Mesenchymal stem cell (in vitro differentiated cells and primary cell): ENCODE results near the gene ZFHX3.

ENCODE experiments used
- DNase-seq: peaks from one replicate; pipeline ENCODE4 v3.0.0-alpha.2; 2013
- H2AFZ ChIP-seq: one replicate; pipeline ENCODE4 v1.6.1; 2013; ENCODE audit warnings: low read depth, mild to moderate bottlenecking, control low read depth, inconsistent platforms, low read length, moderate library complexity
- H2AK5ac ChIP-seq: 2 replicates; pipeline ENCODE4 v1.6.1; 2013; ENCODE audit warnings: low read length, moderate library complexity, mild to moderate bottlenecking, inconsistent platforms; ENCODE audit not compliant: severe bottlenecking
- H2BK120ac ChIP-seq: one replicate; pipeline ENCODE4 v1.6.1; 2013; ENCODE audit warnings: low read depth, mild to moderate bottlenecking, inconsistent platforms, low read length, moderate library complexity
- H2BK12ac ChIP-seq, 2 experiments: one replicate each; pipeline ENCODE4 v1.6.1; 2013; ENCODE audit warnings: inconsistent platforms in 2 of 2, low read length in 2 of 2, mild to moderate bottlenecking in 2 of 2, moderate library complexity in 2 of 2, control low read depth in 1 of 2
- H2BK15ac ChIP-seq: one replicate; pipeline ENCODE4 v1.6.1; 2013; ENCODE audit warnings: mild to moderate bottlenecking, low read depth, inconsistent platforms; ENCODE audit not compliant: poor library complexity, severe bottlenecking
- H2BK5ac ChIP-seq: 2 replicates; pipeline ENCODE4 v1.6.1; 2013; ENCODE audit warnings: low read depth, mild to moderate bottlenecking, low read length, control low read depth, inconsistent platforms; ENCODE audit not compliant: poor library complexity, severe bottlenecking
- H3K14ac ChIP-seq, 2 experiments: one replicate each; pipeline ENCODE4 v1.6.1; 2013; ENCODE audit warnings: inconsistent platforms in 2 of 2, low read length in 2 of 2, control low read depth in 1 of 2, mild to moderate bottlenecking in 1 of 2, moderate library complexity in 1 of 2
- H3K18ac ChIP-seq, 2 experiments: one replicate each; pipeline ENCODE4 v1.6.1; 2013; ENCODE audit warnings: inconsistent platforms in 2 of 2, low read length in 2 of 2, control low read depth in 1 of 2, low read depth in 1 of 2, mild to moderate bottlenecking in 1 of 2
- H3K23ac ChIP-seq, 2 experiments: one replicate each; pipeline ENCODE4 v1.6.1; 2013; ENCODE audit warnings: inconsistent platforms in 2 of 2, low read length in 2 of 2, mild to moderate bottlenecking in 2 of 2, moderate library complexity in 2 of 2, control low read depth in 1 of 2
- H3K27ac ChIP-seq: 2 replicates; pipeline ENCODE4 v1.5.1; 2013; ENCODE audit warnings: mild to moderate bottlenecking, moderate library complexity, low read length, control low read depth, inconsistent platforms; ENCODE audit not compliant: poor library complexity, severe bottlenecking
- H3K27me3 ChIP-seq, 2 experiments: 2 replicates each; pipeline versions ENCODE4 v1.6.1 to v1.7.0; 2013; ENCODE audit warnings: low read length in 2 of 2, mild to moderate bottlenecking in 2 of 2, moderate library complexity in 2 of 2, control low read depth in 1 of 2, inconsistent platforms in 1 of 2; ENCODE audit not compliant: control insufficient read depth in 1 of 2, insufficient read depth in 1 of 2
- H3K36me3 ChIP-seq, 2 experiments: 2 replicates each; pipeline versions ENCODE4 v1.6.1 to v1.7.0; 2013; ENCODE audit warnings: low read length in 2 of 2, control low read depth in 1 of 2, inconsistent platforms in 1 of 2, low read depth in 1 of 2, mild to moderate bottlenecking in 1 of 2; ENCODE audit not compliant: insufficient read depth in 2 of 2, control insufficient read depth in 1 of 2
- H3K4ac ChIP-seq, 2 experiments: one replicate each; pipeline ENCODE4 v1.6.1; 2013; ENCODE audit warnings: inconsistent platforms in 2 of 2, low read length in 2 of 2, mild to moderate bottlenecking in 2 of 2, moderate library complexity in 2 of 2, control low read depth in 1 of 2, low read depth in 1 of 2
- H3K4me1 ChIP-seq: 2 replicates; pipeline ENCODE4 v1.6.1; 2013; ENCODE audit warnings: low read depth, low read length, control low read depth; ENCODE audit not compliant: control insufficient read depth, insufficient read depth
- H3K4me2 ChIP-seq: 2 replicates; pipeline ENCODE4 v1.6.1; 2013; ENCODE audit warnings: low read length, mild to moderate bottlenecking, inconsistent platforms; ENCODE audit not compliant: poor library complexity, severe bottlenecking
- H3K4me3 ChIP-seq, 2 experiments: 2 replicates each; pipeline versions ENCODE4 v1.5.1 to v1.7.0; 2013; ENCODE audit warnings: low read length in 2 of 2, mild to moderate bottlenecking in 2 of 2, control low read depth in 1 of 2, low read depth in 1 of 2; ENCODE audit not compliant: insufficient read depth in 1 of 2
- H3K79me1 ChIP-seq: replicated peaks from 2 replicates; pipeline ENCODE4 v1.6.1; 2013; ENCODE audit warnings: mild to moderate bottlenecking, control low read depth, low read length, inconsistent platforms; ENCODE audit not compliant: poor library complexity, severe bottlenecking
- H3K9ac ChIP-seq: 2 replicates; pipeline ENCODE4 v1.7.0; 2013; ENCODE audit warnings: mild to moderate bottlenecking, low read length, moderate library complexity
- H3K9me3 ChIP-seq: 2 replicates; pipeline ENCODE4 v1.7.0; 2013; ENCODE audit warnings: mild to moderate bottlenecking, low read length; ENCODE audit not compliant: control insufficient read depth
- H4K8ac ChIP-seq: one replicate; pipeline ENCODE4 v1.6.1; 2013; ENCODE audit warnings: inconsistent platforms, mild to moderate bottlenecking, low read length, moderate library complexity
- H4K91ac ChIP-seq: one replicate; pipeline ENCODE4 v1.6.1; 2013; ENCODE audit warnings: mild to moderate bottlenecking, low read length, inconsistent platforms
- WGBS: methylation state at CpG from one replicate; pipeline ENCODE4 v1.1.7; 2013; ENCODE audit warnings: mixed read lengths; 5-methylcytosine and 5-hydroxymethylcytosine counted together

ZFHX3 gene

DNA sequence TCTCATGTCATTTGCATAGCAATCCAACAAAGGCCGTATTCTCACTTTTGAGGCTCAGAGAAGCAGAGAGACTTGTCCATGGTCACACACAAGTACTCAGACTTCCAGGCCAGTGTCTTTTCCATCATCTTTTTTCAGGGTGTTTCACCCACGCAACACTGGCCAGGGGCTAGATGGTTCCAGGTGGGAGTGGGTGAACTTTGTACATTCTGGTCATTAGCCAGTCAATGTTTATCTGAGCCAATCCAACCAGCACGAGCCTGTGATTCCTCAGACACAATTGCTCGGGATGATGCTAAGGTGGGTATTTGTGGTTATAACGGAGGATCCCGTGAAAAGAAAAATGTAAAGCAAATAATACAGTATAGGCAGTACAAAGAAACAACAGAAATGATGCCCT lies 56.3 kb downstream of the ZFHX3 start:
- H2BK5ac ChIP-seq, result no peak overlapping the region
- no peak overlapping the region for H3K9ac ChIP-seq
- H3K4ac ChIP-seq, result peak overlapping the region in 1 of 2 experiments; percentile 47
- no peaks in the 10 kb centered on the region for H3K27me3 ChIP-seq
- no peak overlapping the region for H3K18ac ChIP-seq
- H2AK5ac ChIP-seq, result no peak overlapping the region
- no peak for DNase-seq
- H3K23ac ChIP-seq, result no peak overlapping the region
- H3K4me1 ChIP-seq, result peaks cover 8% of the 10 kb centered on the region
- H2BK15ac ChIP-seq, result no peak overlapping the region
- no peak overlapping the region for H4K91ac ChIP-seq
- WGBS, result 96% methylated on average over 6 of the region's 6 CpGs
- H2AFZ ChIP-seq, result no peak overlapping the region
- H4K8ac ChIP-seq, result no peak overlapping the region
- H3K14ac ChIP-seq, result no peak overlapping the region
- H3K36me3 ChIP-seq, result no peaks in the 10 kb centered on the region
- H3K79me1 ChIP-seq, result peaks cover 42% of the 10 kb centered on the region
- H2BK120ac ChIP-seq, result no peak overlapping the region
- H3K9me3 ChIP-seq, result no peaks in the 10 kb centered on the region
- H3K4me3 ChIP-seq, result no peak overlapping the region
- no peak overlapping the region for H3K4me2 ChIP-seq
- H2BK12ac ChIP-seq, result no peak overlapping the region
- H3K27ac ChIP-seq, result no peak overlapping the region

DNA sequence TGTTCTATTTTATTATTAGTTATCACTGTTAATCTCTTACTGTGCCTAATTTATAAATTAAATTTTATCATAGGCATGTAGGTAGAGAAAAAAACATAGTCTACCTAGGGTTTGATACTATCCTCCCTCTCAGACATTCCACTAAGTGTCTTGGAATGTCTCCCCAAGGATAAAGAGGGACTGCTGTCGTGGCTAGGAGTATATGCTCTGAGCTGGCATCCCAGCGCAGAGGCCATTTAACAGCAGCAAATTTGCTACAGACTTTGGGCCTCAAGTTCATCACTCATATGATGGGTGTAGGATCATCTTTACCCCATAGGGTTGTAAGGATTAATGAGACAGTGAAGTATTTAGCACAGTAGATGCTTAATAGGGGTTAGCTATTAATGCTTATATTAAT lies 56.7 kb downstream of the ZFHX3 start:
- Histone ChIP-seq H3K4me2 (no peak overlapping the region), H3K9ac (no peak overlapping the region), H3K4me1 (peaks cover 8% of the 10 kb centered on the region), H3K23ac (no peak overlapping the region), H2BK15ac (no peak overlapping the region), H3K14ac (no peak overlapping the region), H3K18ac (no peak overlapping the region), H4K91ac (no peak overlapping the region), H2BK5ac (no peak overlapping the region), H2AK5ac (no peak overlapping the region), H2BK12ac (no peak overlapping the region), H3K4me3 (no peak overlapping the region), H3K27me3 (no peaks in the 10 kb centered on the region), H3K9me3 (no peaks in the 10 kb centered on the region), H3K36me3 (no peaks in the 10 kb centered on the region), H4K8ac (no peak overlapping the region), H2BK120ac (no peak overlapping the region), H2AFZ (no peak overlapping the region), H3K27ac (no peak overlapping the region), H3K4ac (no peak overlapping the region), H3K79me1 (peaks cover 46% of the 10 kb centered on the region)
- no peak for DNase-seq
- whole genome bisulfite sequencing, result 73% methylated on average over 2 of the region's 2 CpGs

DNA sequence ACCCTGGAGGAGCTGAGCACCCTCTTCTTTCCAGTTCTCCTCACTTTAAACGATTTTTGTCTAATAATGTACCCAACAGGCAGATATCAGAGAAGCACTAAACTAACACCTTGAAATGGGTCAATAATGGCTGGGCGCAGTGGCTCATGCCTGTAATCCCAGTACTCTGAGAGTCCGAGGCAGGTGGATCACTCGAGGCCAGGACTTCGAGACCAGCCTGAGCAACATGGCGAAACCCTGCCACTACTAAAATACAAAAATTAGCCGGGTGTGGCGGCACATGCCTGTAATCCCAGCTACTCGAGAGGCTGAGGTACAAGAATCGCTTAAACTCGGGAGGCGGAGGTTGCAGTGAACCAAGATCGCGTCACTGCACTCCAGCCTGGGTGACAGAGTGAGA lies 57.4 kb downstream of the ZFHX3 start:
- H2BK15ac ChIP-seq, result no peak overlapping the region
- H4K8ac ChIP-seq, result no peak overlapping the region
- peak overlapping the region in 1 of 2 experiments; percentile 61 for H3K18ac ChIP-seq
- peak overlapping the region in 1 of 2 experiments; percentile 18 for H2BK12ac ChIP-seq
- no peaks in the 10 kb centered on the region for H3K27me3 ChIP-seq
- no peaks in the 10 kb centered on the region for H3K36me3 ChIP-seq
- H3K9ac ChIP-seq, result peak overlapping the region; percentile 81
- H2AFZ ChIP-seq, result no peak overlapping the region
- no peak overlapping the region for H3K23ac ChIP-seq
- no peak overlapping the region for H3K14ac ChIP-seq
- H2BK5ac ChIP-seq, result no peak overlapping the region
- H3K9me3 ChIP-seq, result no peaks in the 10 kb centered on the region
- peak overlapping the region in 1 of 2 experiments; percentile 75 for H3K4me3 ChIP-seq
- no peak overlapping the region for H3K4ac ChIP-seq
- no peak overlapping the region for H4K91ac ChIP-seq
- DNase-seq, result no peak
- H2AK5ac ChIP-seq, result no peak overlapping the region
- H3K4me1 ChIP-seq, result peaks cover 9% of the 10 kb centered on the region
- peaks cover 49% of the 10 kb centered on the region for H3K79me1 ChIP-seq
- H3K27ac ChIP-seq, result no peak overlapping the region
- WGBS, result 96% methylated on average over 12 of the region's 14 CpGs
- no peak overlapping the region for H2BK120ac ChIP-seq
- no peak overlapping the region for H3K4me2 ChIP-seq

DNA sequence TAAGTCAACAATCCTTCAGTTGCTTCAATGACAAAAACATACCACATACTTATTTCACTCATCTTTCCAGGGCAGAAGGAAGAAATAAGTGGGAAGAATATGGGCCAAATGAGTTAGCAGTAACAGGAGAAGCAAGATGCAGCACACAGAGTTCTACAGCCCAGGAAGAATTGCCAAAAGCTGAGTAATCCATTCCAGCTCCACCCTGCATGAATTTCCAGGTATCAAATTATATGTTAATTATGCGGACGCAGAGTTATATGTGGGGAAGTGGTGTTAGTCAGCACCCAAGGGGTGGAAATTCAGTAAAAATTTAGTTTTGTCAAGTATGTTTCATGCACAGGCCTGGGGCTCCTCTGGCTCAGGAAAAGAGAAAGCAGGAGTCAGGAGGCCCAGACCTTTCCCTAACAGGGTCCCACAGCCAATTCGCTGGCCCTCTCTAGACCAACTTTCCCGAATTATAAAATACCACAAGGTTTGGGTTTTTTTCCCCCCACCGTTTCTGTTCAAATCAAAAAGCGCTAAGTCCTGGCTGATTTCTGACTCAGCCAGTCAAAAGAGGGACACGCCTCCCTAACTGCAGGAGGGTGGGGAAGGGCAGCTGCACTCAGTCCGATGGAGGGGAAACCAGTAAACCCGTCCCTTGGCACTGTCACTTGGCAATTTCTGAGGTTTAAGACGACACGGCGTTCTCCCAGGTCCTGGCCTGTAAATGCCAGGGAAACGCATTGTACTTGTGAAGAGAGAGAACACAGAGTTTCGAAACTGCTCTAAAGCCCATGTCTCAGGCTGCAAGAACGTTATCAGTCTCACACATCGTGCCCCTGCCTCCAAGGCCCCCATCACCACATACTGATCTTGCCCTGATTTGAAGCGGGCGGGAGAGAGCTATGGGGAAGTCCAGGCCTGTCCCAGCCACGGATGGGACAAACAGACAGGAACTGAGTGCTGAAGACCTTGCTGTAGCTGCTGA lies 58.1 kb downstream of the ZFHX3 start:
- H3K4me2 ChIP-seq, result peak overlapping the region; percentile 70
- H3K9ac ChIP-seq, result peak overlapping the region; percentile 81
- no peak overlapping the region for H3K14ac ChIP-seq
- no peak overlapping the region for H2BK120ac ChIP-seq
- H3K79me1 ChIP-seq, result peaks cover 48% of the 10 kb centered on the region
- no peaks in the 10 kb centered on the region for H3K36me3 ChIP-seq
- peak overlapping the region in 1 of 2 experiments; percentile 61 for H3K18ac ChIP-seq
- H3K4ac ChIP-seq, result peak overlapping the region in 1 of 2 experiments; percentile 36
- no peak overlapping the region for H2AFZ ChIP-seq
- peak overlapping the region; percentile 78 for H3K27ac ChIP-seq
- no peaks in the 10 kb centered on the region for H3K27me3 ChIP-seq
- WGBS, result 54% methylated on average over 19 of the region's 19 CpGs
- H2AK5ac ChIP-seq, result no peak overlapping the region
- H3K4me1 ChIP-seq, result peaks cover 10% of the 10 kb centered on the region
- no peak overlapping the region for H2BK15ac ChIP-seq
- DNase-seq, result peak; percentile 36
- peak overlapping the region in 1 of 2 experiments; percentile 18 for H2BK12ac ChIP-seq
- peak overlapping the region in 1 of 2 experiments; percentile 75 for H3K4me3 ChIP-seq
- H2BK5ac ChIP-seq, result no peak overlapping the region
- H3K9me3 ChIP-seq, result no peaks in the 10 kb centered on the region
- peak overlapping the region; percentile 75 for H4K8ac ChIP-seq
- peak overlapping the region; percentile 45 for H4K91ac ChIP-seq
- no peak overlapping the region for H3K23ac ChIP-seq
